ENCODE results near the gene NETO2. TPM values are rescaled to one million over a fixed set of nuclear protein-coding genes. Genes with fewer than 3 reads are reported as not detected.

The NETO2 gene
- total RNA-seq, 4 donors from 2014 or later = 0.79 to 8.8 (median 3.3) TPM

DNA sequence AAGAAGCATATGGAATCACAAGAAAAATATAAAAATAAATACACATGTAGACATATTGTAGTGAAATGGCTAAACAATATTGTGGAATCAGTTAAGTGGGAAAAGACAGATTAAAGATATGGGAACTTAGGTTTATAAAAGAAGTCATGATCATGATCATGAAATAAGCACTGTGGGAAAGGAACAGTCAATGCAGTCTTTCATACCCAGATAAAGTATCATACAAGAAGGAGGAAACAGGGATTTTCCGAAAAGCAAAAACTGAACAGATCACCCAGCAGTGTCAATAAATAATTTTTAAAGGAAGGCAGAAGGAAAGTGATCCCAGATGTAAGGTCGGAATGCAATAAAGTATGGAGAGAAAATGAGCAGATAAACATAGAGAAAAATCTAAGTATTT lies 71.6 kb downstream of the NETO2 start:
- ATAC-seq (ENCODE audit: low FRiP score) (no peak), DNase-seq (ENCODE audit: low spot score) (no peak)
- TF ChIP-seq, protein P1, sequence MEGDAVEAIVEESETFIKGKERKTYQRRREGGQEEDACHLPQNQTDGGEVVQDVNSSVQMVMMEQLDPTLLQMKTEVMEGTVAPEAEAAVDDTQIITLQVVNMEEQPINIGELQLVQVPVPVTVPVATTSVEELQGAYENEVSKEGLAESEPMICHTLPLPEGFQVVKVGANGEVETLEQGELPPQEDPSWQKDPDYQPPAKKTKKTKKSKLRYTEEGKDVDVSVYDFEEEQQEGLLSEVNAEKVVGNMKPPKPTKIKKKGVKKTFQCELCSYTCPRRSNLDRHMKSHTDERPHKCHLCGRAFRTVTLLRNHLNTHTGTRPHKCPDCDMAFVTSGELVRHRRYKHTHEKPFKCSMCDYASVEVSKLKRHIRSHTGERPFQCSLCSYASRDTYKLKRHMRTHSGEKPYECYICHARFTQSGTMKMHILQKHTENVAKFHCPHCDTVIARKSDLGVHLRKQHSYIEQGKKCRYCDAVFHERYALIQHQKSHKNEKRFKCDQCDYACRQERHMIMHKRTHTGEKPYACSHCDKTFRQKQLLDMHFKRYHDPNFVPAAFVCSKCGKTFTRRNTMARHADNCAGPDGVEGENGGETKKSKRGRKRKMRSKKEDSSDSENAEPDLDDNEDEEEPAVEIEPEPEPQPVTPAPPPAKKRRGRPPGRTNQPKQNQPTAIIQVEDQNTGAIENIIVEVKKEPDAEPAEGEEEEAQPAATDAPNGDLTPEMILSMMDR (IDR thresholded peaks at IDR 0.05) = no peak

DNA sequence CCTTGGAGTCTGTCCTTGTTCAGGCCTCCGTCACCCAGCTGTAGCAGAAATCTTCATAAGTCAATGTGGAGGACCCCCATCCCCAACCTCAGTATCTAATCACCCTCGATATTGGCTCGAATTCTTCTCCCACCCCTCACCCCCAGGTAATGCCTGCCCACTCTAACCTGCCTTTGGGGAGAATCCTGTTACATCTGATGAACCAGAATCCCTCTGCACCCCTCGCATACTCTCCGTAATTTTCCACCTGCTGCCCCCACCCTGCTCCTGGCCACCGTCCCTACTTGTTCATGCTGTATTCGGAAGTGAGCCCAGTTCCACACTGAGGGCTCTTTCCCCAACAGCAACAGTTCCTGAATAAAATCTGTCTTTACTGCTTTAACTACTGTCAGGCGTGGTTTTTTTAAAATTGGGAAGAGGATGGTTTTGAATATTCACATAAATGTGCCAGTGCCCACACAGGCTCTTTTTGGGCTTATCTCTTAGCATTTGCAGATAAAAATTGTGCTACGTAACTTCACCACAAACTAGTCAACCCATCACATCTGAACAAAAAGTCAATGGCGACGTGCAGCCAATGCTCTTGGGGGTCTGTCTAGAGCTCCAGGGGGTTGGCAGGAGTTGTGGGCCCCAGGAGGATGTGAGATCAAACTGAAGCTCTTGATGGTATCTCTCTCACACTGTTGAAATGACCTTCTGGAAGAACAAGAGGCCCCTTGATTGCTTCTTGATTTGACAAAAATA lies 73.7 kb downstream of the NETO2 start:
- no peak for ATAC-seq (ENCODE audit: low FRiP score)
- no peak for DNase-seq (ENCODE audit: low spot score)
- TF ChIP-seq, protein P1 (IDR thresholded peaks at IDR 0.05) = no peak

DNA sequence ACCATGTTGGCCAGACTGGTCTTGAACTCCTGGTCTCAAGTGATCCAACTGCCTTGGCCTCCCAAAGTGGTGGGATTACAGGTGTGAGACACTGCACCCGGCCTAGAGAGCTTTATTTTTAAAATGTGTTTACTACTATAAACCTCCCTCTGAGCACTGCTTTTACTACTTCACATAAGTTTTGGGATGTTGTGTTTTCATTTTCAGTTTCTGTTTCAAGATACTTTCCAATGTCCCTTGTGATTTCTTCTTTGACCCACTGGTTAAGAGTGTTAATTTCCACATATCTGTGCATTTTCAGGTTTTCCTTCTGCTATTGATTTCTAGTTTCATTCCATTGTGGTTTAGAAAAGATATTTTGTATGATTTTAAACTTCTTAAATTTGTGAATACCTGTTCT lies 74.4 kb downstream of the NETO2 start:
- TF ChIP-seq, protein P1 (IDR thresholded peaks at IDR 0.05) = no peak
- ATAC-seq (ENCODE audit: low FRiP score) = no peak

DNA sequence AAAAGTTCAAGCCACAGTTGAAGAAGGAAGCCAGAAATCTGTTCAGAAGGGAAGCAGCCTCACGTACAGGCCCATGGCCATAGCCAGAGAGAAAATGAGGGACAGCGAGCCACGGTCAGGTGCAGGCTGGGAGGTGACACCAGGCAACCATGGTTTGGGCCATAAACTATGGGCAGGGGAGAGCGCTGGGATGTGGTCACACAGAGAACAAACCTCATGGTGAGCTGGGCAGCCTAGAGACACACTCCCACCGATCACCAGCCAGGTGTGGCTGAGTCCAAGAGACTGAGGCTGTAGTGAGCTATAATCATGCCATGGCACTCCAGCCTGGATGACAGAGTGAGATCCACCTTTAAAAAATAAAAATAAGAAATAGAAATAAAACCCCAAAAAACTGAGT lies 76.5 kb downstream of the NETO2 start:
- ATAC-seq (ENCODE audit: low FRiP score) (no peak), DNase-seq (ENCODE audit: low spot score) (no peak)
- TF ChIP-seq, protein P1 (IDR thresholded peaks at IDR 0.05) = no peak

More for the DNA sequence above, 74.4 kb downstream of the NETO2 start:
- no peak for DNase-seq (ENCODE audit: low spot score)

DNA sequence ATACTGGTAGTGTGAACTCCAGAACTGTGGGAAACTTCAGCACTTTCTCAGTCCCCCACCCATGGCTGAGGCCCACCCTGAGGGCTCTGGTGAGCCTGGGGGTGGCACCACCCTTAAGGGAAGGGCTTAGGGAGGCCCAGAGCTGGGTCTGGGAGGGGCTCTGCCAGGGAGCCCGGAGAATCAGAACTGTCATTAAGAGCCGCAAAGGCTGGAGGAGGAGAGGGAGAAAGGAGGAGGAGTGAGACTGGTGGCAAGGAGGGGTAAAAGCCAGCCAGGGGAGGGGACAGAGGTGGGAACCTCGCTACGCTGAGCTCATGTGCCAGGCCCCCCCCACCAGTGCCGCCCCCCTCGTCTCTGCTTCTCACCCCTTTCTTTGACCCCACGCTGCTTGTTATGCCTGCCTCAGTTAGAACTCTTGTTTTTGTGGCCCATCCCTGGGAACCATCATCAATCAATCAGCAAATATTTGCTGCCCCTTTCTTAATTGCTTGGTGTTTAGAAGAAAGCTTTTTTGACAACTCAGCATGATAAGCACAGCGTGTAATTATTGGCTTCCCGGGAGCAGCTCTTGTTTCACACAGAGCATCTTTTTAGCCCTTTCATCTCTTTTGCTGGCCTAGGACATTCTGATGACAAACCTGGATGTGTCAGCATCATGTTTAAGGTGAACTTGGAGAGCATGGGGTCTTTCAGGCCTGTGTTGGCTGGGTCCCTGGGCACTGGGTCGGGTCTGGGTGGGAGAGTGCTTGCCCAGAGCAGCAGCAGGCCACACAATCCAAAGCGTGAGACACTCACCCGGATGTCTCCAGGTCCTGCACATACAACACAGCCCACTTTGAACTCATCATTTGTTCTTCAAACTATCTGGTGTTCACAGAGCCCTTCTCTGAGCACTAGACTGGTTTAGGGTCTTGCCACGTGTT lies 77.7 kb downstream of the NETO2 start:
- no peak for ATAC-seq (ENCODE audit: low FRiP score)
- TF ChIP-seq, protein P1 (IDR thresholded peaks at IDR 0.05) = no peak
- DNase-seq (ENCODE audit: low spot score) = no peak

DNA sequence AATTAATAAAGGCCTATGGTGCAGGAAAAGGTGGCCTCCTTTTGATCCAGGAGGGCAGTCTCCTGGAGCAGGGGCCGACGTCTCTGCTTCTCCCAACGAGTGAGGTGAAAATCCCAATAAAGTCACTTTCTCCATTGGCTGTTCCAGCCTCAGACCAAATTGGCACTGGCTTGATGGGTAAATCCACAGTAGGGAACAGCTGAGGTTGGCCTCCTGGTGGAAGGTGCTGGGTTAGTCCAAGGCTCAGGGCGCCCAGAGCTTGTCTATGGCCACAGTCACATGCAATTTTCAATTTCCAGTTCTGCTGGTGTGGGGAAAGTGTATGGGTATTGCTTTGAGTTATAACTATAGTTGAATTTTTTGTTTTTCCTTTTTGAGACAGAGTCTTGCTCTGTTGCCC lies 79.0 kb downstream of the NETO2 start:
- ATAC-seq (ENCODE audit: low FRiP score) (no peak), DNase-seq (ENCODE audit: low spot score) (no peak)
- TF ChIP-seq, protein P1 (IDR thresholded peaks at IDR 0.05) = no peak

Data from omental fat pad (tissue), 4 donors.